ENCODE results near the gene ACOT4.
"Not testable (repeated sequence)": the region's sequence is repeated elsewhere in the genome, so short reads cannot be mapped to it uniquely, and the experiment has no call there.

ACOT4 gene

DNA sequence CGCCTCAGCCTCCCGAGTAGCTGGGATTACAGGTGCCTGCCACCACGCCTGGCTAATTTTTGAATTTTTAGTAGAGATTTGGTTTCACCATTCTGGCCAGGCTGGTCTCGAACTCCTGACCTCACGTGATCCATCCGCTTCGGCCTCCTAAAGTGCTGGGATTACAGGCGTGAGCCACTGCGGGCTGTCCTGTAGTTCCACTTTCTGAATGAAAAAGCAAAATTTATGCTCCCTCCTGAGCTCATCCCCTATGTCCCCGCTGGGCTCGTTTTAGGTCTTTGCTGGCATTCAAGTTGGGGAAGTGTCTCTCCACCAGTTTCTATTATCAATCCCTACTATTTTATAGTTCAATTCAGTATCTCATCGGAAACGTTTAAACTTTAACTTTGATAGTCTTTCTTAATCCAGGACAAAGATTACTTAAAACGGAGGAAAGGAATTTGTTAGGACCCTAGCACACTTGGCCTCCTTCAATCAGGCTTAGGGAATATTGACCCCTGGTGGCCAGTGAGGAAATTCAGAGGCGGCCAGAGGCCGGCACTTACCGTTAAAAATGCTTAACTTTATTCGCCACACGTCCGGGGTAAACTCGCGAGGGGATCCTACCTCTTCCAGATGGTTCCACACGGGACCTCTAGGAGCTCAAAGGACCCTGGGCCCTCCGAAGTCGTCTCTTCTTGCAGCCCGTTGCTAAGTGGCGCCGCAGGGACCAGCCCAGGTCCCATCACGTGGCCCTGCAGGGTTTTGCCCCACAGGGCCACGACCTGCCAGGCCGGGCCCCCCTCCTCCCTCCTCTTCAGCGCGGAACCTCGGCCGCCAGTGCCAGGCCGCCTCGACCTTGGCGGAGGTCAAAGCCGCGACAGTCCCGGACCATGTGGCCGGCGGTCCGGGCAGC, 41.7 kb downstream of the ACOT4 start:
- peak; percentile 29 to 52 for DNase-seq (ENCODE audit: low read depth in 1 of 2, low spot score in 1 of 2)

GRCh38 chr14:73634011-73634833, 42.5 kb downstream of the ACOT4 start:
- no peak for DNase-seq (ENCODE audit: low read depth in 1 of 2, low spot score in 1 of 2)

GRCh38 chr14:73636355-73636754, 44.7 kb downstream of the ACOT4 start:
- not testable (repeated sequence) for DNase-seq (ENCODE audit: low read depth in 1 of 2, low spot score in 1 of 2)

GRCh38 chr14:73637830-73638229, 46.2 kb downstream of the ACOT4 start:
- no peak for DNase-seq (ENCODE audit: low read depth in 1 of 2, low spot score in 1 of 2)

- DNase-seq (ENCODE audit: low read depth in 1 of 2, low spot score in 1 of 2), result no peak
Observed at GRCh38 chr14:73640796-73641365, 49.2 kb downstream of the ACOT4 start.

GRCh38 chr14:73644531-73645247, 53.0 kb downstream of the ACOT4 start, which contains the start of gene DNAL1:
DNAL1 (plus strand) TSS chr14:73644986; CDS start chr14:73645040, 54 bp downstream.
- peak; percentile 72 to 86 for DNase-seq (ENCODE audit: low read depth in 1 of 2, low spot score in 1 of 2)

DNA sequence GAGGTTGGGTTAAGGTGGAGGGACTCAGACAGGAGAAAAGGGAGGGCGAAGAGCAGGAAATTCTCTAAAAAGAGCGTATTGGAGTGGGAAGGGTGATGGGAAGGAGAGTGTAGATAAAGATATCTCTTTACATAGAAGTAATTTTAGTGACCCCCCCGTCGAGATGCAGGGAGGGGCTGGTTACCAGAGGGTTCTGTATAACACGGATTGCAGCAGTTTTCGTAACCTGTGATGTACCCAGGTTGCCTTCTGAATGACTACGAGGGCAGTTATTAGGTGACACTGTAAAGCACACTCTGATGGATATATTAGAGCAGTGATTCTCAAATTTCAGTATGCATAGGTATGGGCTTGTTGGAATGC, 53.6 kb downstream of the ACOT4 start:
- no peak for DNase-seq (ENCODE audit: low read depth in 1 of 2, low spot score in 1 of 2)

Measured in activated CD4-positive, alpha-beta T cell treated with anti-CD3 and anti-CD28 coated beads, Interleukin-2, amount 50 U/mL, for 24 hours (primary cell).